Endometrium (tissue), 2 donors: ENCODE measurements around the gene BRD9.
"Not testable (repeated sequence)": the region's sequence is repeated elsewhere in the genome, so short reads cannot be mapped to it uniquely, and the experiment has no call there.

Experiments
- FAIRE-seq: peaks from 2 replicates; lab custom pipeline; 2012; peaks lifted over from hg19 to GRCh38; lab: Jason Lieb, UNC
- donor health status: control.
- donor health status: control.

BRD9 gene

GRCh38 chr5:892394-893136 lies at the start of gene BRD9, which contains the start of gene TRIP13:
BRD9 (minus strand) TSS chr5:892801; CDS start chr5:892657, 144 bp downstream.
TRIP13 (plus strand) TSS chr5:892884; CDS start chr5:892999, 115 bp downstream.
- no peak for FAIRE-seq

GRCh38 chr5:940741-941140 lies 48.1 kb upstream of the BRD9 start:
- not testable (repeated sequence) for FAIRE-seq

GRCh38 chr5:939368-939767 lies 46.8 kb upstream of the BRD9 start:
- FAIRE-seq = no peak

- FAIRE-seq = no peak
Observed at GRCh38 chr5:937151-937924, 44.7 kb upstream of the BRD9 start.

- no peak for FAIRE-seq
Observed at GRCh38 chr5:936149-937144, 43.8 kb upstream of the BRD9 start.

GRCh38 chr5:935510-936084 lies 43.0 kb upstream of the BRD9 start:
- no peak for FAIRE-seq

GRCh38 chr5:934381-934967 lies 41.9 kb upstream of the BRD9 start:
- FAIRE-seq = not testable (repeated sequence)

- FAIRE-seq = not testable (repeated sequence)
Observed at GRCh38 chr5:933951-934350, 41.4 kb upstream of the BRD9 start.

- no peak for FAIRE-seq
Observed at GRCh38 chr5:933251-933861, 40.8 kb upstream of the BRD9 start.

- no peak for FAIRE-seq
Observed at GRCh38 chr5:932628-933250, 40.1 kb upstream of the BRD9 start.

- FAIRE-seq = no peak
Observed at GRCh38 chr5:932151-932627, 39.6 kb upstream of the BRD9 start.

GRCh38 chr5:931570-932145 lies 39.1 kb upstream of the BRD9 start:
- no peak for FAIRE-seq

- FAIRE-seq = no peak
Observed at GRCh38 chr5:930866-931265, 38.3 kb upstream of the BRD9 start.

- FAIRE-seq = no peak
Observed at GRCh38 chr5:929596-929995, 37.0 kb upstream of the BRD9 start.

GRCh38 chr5:929182-929581 lies 36.6 kb upstream of the BRD9 start:
- FAIRE-seq = not testable (repeated sequence)

- FAIRE-seq = no peak
Observed at GRCh38 chr5:927172-928015, 34.8 kb upstream of the BRD9 start.

- FAIRE-seq = no peak
Observed at GRCh38 chr5:926417-927171, 34.0 kb upstream of the BRD9 start.

- FAIRE-seq = no peak
Observed at GRCh38 chr5:923281-923873, 30.8 kb upstream of the BRD9 start.
